GM12873 (cell line): ENCODE measurements around the gene PRKD1.

ENCODE experiments used
- TF ChIP-seq, protein P1 (sequence below): IDR thresholded peaks from 2 replicates; pipeline ENCODE4 v1.5.1; 2012; ENCODE audit warnings: low read depth, mild to moderate bottlenecking, moderate library complexity, low read length, control low read depth; ENCODE audit not compliant: insufficient read depth; ENCODE audit errors: missing control alignments

Gene PRKD1

DNA sequence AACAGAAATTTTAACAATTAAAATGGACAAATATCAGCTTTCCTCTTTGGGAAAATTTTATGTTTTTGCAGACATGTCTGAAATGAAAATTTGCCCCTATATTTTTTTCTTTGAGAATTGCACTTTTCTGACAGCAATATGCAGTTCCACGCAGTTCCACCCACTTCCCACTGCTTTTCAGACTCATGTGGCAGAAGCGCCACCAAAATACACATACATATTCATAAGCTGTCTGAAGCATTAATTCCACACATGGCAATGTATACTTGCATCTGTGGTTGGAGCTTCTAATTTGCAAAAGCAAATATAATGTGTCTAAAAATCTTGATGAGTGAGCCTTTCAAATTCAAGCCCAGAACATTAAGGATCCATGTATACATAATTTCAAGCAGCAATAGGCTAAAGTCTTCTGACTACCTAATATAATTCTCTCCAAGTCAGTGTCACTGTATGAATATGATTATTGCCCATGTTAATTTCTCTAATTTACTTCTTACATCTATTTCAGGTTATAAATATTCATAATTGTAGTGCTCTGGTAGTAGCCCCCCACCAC is 129.5 kb downstream of the PRKD1 start:
- TF ChIP-seq, protein P1, sequence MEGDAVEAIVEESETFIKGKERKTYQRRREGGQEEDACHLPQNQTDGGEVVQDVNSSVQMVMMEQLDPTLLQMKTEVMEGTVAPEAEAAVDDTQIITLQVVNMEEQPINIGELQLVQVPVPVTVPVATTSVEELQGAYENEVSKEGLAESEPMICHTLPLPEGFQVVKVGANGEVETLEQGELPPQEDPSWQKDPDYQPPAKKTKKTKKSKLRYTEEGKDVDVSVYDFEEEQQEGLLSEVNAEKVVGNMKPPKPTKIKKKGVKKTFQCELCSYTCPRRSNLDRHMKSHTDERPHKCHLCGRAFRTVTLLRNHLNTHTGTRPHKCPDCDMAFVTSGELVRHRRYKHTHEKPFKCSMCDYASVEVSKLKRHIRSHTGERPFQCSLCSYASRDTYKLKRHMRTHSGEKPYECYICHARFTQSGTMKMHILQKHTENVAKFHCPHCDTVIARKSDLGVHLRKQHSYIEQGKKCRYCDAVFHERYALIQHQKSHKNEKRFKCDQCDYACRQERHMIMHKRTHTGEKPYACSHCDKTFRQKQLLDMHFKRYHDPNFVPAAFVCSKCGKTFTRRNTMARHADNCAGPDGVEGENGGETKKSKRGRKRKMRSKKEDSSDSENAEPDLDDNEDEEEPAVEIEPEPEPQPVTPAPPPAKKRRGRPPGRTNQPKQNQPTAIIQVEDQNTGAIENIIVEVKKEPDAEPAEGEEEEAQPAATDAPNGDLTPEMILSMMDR: no peak

DNA sequence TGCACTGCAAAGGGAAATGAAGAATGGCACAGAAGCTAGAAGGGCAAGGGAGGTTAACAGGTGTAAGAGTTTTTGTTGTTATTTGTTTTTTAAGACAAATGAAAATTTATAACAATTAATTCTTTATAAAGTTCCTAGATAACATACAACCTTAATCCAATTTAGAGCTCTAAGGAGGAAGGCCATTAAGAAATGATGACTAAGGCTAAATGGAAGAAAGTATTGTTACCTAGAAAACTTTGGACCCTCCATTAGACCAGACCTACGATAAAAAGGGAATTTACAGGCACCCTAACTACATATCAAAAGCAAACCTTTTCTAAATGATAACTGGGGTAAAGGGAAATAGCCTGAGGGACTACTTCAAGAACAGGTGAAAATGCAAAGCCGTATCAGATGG is 130.8 kb downstream of the PRKD1 start:
- TF ChIP-seq, protein P1: no peak

DNA sequence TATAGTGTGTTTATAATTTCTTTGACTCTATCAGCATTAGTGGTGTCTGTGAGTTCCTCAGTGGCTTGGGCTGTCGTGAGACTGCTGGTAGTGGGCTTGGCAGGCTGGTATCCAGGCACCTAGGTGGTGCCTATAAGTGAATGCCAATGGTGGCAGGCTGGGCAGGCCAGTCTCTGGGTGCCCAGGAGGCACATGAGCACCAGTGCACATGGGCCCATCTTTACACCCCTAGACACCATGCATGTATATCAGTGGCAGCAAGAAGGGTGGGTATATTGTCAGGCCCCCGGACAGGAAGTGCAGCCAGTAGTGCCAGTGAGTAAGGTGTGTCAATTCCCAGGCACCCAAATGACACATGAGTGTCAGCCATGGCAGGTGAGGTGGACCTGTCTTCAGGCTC is 138.2 kb downstream of the PRKD1 start:
- TF ChIP-seq, protein P1: no peak

DNA sequence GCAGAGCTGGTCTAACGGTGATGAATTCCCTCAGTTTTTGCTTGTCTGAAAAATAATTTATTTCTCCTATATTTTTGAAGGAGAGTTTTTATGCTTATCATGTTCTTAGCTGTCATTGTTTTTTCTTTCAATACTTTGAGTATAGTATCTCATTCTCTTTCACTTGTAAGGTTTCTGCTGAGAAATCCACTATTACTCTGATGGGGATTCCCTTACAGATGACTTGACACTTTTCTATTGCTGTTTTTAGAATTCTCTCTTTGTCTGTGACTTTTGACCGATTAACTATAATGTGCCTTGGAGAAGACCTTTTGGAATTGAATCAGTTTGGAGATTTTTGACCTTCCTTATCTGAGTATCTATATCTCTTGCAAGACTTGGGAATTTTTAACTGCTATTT is 139.6 kb downstream of the PRKD1 start:
- TF ChIP-seq, protein P1: no peak

DNA sequence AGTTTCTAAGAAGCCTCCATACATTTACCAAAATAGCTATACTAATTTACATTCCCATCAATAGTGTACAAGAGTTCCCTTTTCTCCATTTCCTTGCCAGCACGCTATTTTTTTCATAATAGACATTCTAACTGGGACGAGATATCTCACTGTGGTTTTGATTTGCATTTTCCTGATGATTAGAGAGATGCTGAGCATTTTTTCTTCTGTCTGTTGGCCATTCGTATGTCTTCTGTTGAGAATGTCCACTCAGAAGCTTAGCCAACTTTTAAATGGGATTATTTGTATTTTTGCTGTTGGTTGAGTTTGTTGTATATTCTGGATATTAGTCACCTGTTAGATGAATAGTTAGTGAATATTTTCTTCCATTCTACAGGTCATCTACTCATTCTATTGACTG is 144.1 kb downstream of the PRKD1 start:
- TF ChIP-seq, protein P1: no peak

DNA sequence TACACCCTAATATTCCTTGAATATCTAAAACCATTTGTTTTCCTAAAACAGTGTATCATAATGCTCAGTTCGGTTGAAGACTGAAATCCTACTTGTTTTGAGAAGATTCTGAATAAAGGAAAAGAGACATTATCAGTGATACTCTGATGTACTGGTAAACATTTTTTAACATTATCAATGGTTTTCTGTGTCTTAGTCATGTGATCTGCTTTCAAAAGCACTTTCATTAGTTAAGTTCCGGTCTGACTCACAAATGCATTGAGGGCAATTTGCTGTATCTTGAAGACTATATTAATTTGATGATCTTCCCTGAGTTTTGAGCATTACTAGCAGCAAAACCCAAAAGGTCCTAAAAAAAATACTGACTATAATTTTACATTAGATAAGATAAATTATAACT is 145.6 kb downstream of the PRKD1 start:
- TF ChIP-seq, protein P1: no peak

DNA sequence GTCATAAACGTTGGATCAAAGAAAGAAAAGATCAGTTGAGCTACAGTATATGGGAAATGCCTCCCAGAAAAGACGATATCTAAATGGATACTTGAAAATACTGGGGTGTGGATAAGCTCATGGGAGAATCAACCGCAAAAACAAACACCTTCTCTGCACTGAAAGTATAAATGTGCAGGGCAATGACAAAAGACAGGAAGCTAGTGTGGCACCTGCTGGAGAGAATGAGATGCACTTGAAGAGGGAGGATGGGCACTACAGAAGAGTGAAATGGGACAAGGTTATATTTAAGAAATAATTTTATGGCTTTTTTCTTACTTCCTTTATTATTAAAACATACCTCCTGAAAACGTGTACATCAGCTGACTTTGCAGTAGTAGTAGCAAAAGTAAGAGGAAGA is 153.7 kb downstream of the PRKD1 start:
- TF ChIP-seq, protein P1: no peak
